ENCODE data around the gene SLK.

Gene SLK

GRCh38 chr10:103969857-103970627 lies 3.1 kb downstream of the SLK start:
- Histone ChIP-seq H3F3A (ENCODE audit: low read depth) (no peaks in the 10 kb centered on the region), H3K9me3 (ENCODE audit: insufficient read depth, low read depth, low read length) (no peaks in the 10 kb centered on the region), H3K4me3 (ENCODE audit: low read length, poor library complexity, severe bottlenecking) (peak overlapping the region; percentile 100), H3K9me2 (replicated peaks; ENCODE audit: low read depth, low read length) (no peaks in the 10 kb centered on the region), H2AFZ (ENCODE audit: low read length) (no peak overlapping the region), H4K20me1 (ENCODE audit: insufficient read depth, low read length, poor library complexity, severe bottlenecking) (peaks cover 22% of the 10 kb centered on the region), H3K4me2 (ENCODE audit: low read depth, low read length, poor library complexity, severe bottlenecking) (peak overlapping the region; percentile 91), H3K27me3 (ENCODE audit: insufficient read depth, low read length, poor library complexity, severe bottlenecking) (no peaks in the 10 kb centered on the region), H3K9ac (ENCODE audit: low read depth, low read length, poor library complexity, severe bottlenecking) (peak overlapping the region; percentile 52), H3K36me3 (ENCODE audit: insufficient read depth, low read length) (no peaks in the 10 kb centered on the region), H3K4me1 (ENCODE audit: insufficient read depth, low read length, poor library complexity, severe bottlenecking) (peaks cover 55% of the 10 kb centered on the region), H3K79me2 (ENCODE audit: insufficient read depth, low read length) (peaks cover 63% of the 10 kb centered on the region)
- TF ChIP-seq EZH2phosphoT487 (IDR thresholded peaks at IDR 0.05; ENCODE audit: borderline replicate concordance): no peak
- TF ChIP-seq, protein P1, sequence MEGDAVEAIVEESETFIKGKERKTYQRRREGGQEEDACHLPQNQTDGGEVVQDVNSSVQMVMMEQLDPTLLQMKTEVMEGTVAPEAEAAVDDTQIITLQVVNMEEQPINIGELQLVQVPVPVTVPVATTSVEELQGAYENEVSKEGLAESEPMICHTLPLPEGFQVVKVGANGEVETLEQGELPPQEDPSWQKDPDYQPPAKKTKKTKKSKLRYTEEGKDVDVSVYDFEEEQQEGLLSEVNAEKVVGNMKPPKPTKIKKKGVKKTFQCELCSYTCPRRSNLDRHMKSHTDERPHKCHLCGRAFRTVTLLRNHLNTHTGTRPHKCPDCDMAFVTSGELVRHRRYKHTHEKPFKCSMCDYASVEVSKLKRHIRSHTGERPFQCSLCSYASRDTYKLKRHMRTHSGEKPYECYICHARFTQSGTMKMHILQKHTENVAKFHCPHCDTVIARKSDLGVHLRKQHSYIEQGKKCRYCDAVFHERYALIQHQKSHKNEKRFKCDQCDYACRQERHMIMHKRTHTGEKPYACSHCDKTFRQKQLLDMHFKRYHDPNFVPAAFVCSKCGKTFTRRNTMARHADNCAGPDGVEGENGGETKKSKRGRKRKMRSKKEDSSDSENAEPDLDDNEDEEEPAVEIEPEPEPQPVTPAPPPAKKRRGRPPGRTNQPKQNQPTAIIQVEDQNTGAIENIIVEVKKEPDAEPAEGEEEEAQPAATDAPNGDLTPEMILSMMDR (conservative IDR thresholded peaks at IDR 0.05; ENCODE audit: low read length): no peak

GRCh38 chr10:103975169-103975568 lies 8.2 kb downstream of the SLK start:
- TF ChIP-seq, protein P1 (conservative IDR thresholded peaks at IDR 0.05; ENCODE audit: low read length): no peak
- TF ChIP-seq EZH2phosphoT487 (IDR thresholded peaks at IDR 0.05; ENCODE audit: borderline replicate concordance): no peak
- no peaks in the 10 kb centered on the region for H3K36me3 ChIP-seq (ENCODE audit: insufficient read depth, low read length)
- no peak overlapping the region for H3K9ac ChIP-seq (ENCODE audit: low read depth, low read length, poor library complexity, severe bottlenecking)
- no peaks in the 10 kb centered on the region for H3K9me3 ChIP-seq (ENCODE audit: insufficient read depth, low read depth, low read length)
- peak overlapping the region; percentile 2 for H3K4me2 ChIP-seq (ENCODE audit: low read depth, low read length, poor library complexity, severe bottlenecking)
- H4K20me1 ChIP-seq (ENCODE audit: insufficient read depth, low read length, poor library complexity, severe bottlenecking): peaks cover 10% of the 10 kb centered on the region
- H3F3A ChIP-seq (ENCODE audit: low read depth): no peaks in the 10 kb centered on the region; the same call in 1 of the 2 replicates
- no peaks in the 10 kb centered on the region for H3K9me2 ChIP-seq (replicated peaks; ENCODE audit: low read depth, low read length)
- H2AFZ ChIP-seq (ENCODE audit: low read length): no peak overlapping the region
- peaks cover 83% of the 10 kb centered on the region for H3K79me2 ChIP-seq (ENCODE audit: insufficient read depth, low read length)
- H3K4me1 ChIP-seq (ENCODE audit: insufficient read depth, low read length, poor library complexity, severe bottlenecking): peaks cover 51% of the 10 kb centered on the region
- H3K4me3 ChIP-seq (ENCODE audit: low read length, poor library complexity, severe bottlenecking): no peak overlapping the region
- H3K27me3 ChIP-seq (ENCODE audit: insufficient read depth, low read length, poor library complexity, severe bottlenecking): no peaks in the 10 kb centered on the region

GRCh38 chr10:103977204-103977603 lies 10.3 kb downstream of the SLK start:
- no peaks in the 10 kb centered on the region for H3K36me3 ChIP-seq (ENCODE audit: insufficient read depth, low read length)
- H3F3A ChIP-seq (ENCODE audit: low read depth): peaks cover 2% of the 10 kb centered on the region
- no peak overlapping the region for H3K4me2 ChIP-seq (ENCODE audit: low read depth, low read length, poor library complexity, severe bottlenecking)
- peaks cover 9% of the 10 kb centered on the region for H4K20me1 ChIP-seq (ENCODE audit: insufficient read depth, low read length, poor library complexity, severe bottlenecking)
- H2AFZ ChIP-seq (ENCODE audit: low read length): no peak overlapping the region
- H3K4me1 ChIP-seq (ENCODE audit: insufficient read depth, low read length, poor library complexity, severe bottlenecking): peaks cover 58% of the 10 kb centered on the region
- no peak overlapping the region for H3K4me3 ChIP-seq (ENCODE audit: low read length, poor library complexity, severe bottlenecking)
- no peaks in the 10 kb centered on the region for H3K9me2 ChIP-seq (replicated peaks; ENCODE audit: low read depth, low read length)
- no peak for TF ChIP-seq EZH2phosphoT487 (IDR thresholded peaks at IDR 0.05; ENCODE audit: borderline replicate concordance)
- TF ChIP-seq, protein P1 (conservative IDR thresholded peaks at IDR 0.05; ENCODE audit: low read length): no peak
- peaks cover 85% of the 10 kb centered on the region for H3K79me2 ChIP-seq (ENCODE audit: insufficient read depth, low read length)
- H3K27me3 ChIP-seq (ENCODE audit: insufficient read depth, low read length, poor library complexity, severe bottlenecking): no peaks in the 10 kb centered on the region
- H3K9me3 ChIP-seq (ENCODE audit: insufficient read depth, low read depth, low read length): no peaks in the 10 kb centered on the region
- H3K9ac ChIP-seq (ENCODE audit: low read depth, low read length, poor library complexity, severe bottlenecking): no peak overlapping the region
